OCI-LY1 (cell line): Measurements from ENCODE around the gene MRPL36.

Experiments used
- H2AFZ ChIP-seq: fragments of 200-600 bp; sonication (generic), shearing (Covaris generic); 2 replicates; pipeline ENCODE4 v1.6.0; 2014; ENCODE audit warnings: antibody characterized with exemption, mild to moderate bottlenecking, low read length
- H3F3A ChIP-seq: fragments of 200-600 bp; sonication (generic), shearing (Covaris generic); 2 replicates; pipeline ENCODE4 v1.6.0; 2014; ENCODE audit warnings: mild to moderate bottlenecking, antibody characterized with exemption, low read length, moderate library complexity; ENCODE audit not compliant: insufficient read depth
- H3K27ac ChIP-seq: fragments of 200-600 bp; sonication (generic); 2 replicates; pipeline ENCODE4 v1.5.1; 2014; ENCODE audit warnings: low read length, mixed run types, mild to moderate bottlenecking, low read depth; ENCODE audit not compliant: poor library complexity, severe bottlenecking
- H3K27me3 ChIP-seq: fragments of 200-600 bp; sonication (generic); 2 replicates; pipeline ENCODE4 v1.6.0; 2014; ENCODE audit warnings: antibody characterized with exemption, mild to moderate bottlenecking, low read length, moderate library complexity; ENCODE audit not compliant: insufficient read depth
- H3K36me3 ChIP-seq: fragments of 200-600 bp; sonication (generic); 2 replicates; pipeline ENCODE4 v1.6.1; 2014; ENCODE audit warnings: mild to moderate bottlenecking, antibody characterized with exemption, low read length, moderate library complexity, mixed read lengths; ENCODE audit not compliant: insufficient read depth
- H3K4me1 ChIP-seq: fragments of 200-600 bp; sonication (generic); 2 replicates; pipeline ENCODE4 v1.5.1; 2014; ENCODE audit warnings: mild to moderate bottlenecking, low read length, moderate library complexity; ENCODE audit not compliant: insufficient read depth, severe bottlenecking
- H3K4me2 ChIP-seq: fragments of 200-600 bp; sonication (generic), shearing (Covaris generic); 2 replicates; pipeline ENCODE4 v1.6.1; 2014; ENCODE audit warnings: low read length
- H3K4me3 ChIP-seq: fragments of 200-600 bp; sonication (generic); 2 replicates; pipeline ENCODE4 v1.5.1; 2014; ENCODE audit warnings: low read length, low read depth, mild to moderate bottlenecking, mixed read lengths; ENCODE audit not compliant: poor library complexity, severe bottlenecking
- H3K79me2 ChIP-seq: fragments of 200-600 bp; shearing (Covaris generic); 2 replicates; pipeline ENCODE4 v1.6.1; 2016; ENCODE audit warnings: mixed run types, low read length, mixed read lengths; ENCODE audit not compliant: insufficient read depth
- H3K9ac ChIP-seq: fragments of 200-600 bp; sonication (generic), shearing (Covaris generic); 2 replicates; pipeline ENCODE4 v1.6.1; 2014; ENCODE audit warnings: mild to moderate bottlenecking, low read length, mixed read lengths
- H3K9me2 ChIP-seq: fragments of 200-600 bp; sonication (generic), shearing (Covaris generic); 2 replicates; pipeline ENCODE4 v1.6.1; 2014; ENCODE audit warnings: low read depth, mild to moderate bottlenecking, low read length, mixed read lengths
- H3K9me3 ChIP-seq: fragments of 200-600 bp; shearing (Covaris generic); 2 replicates; pipeline ENCODE4 v1.6.1; 2014; ENCODE audit warnings: low read length, mixed read lengths
- H4K20me1 ChIP-seq: fragments of 200-600 bp; sonication (generic), shearing (Covaris generic); 2 replicates; pipeline ENCODE4 v1.6.0; 2016; ENCODE audit warnings: mild to moderate bottlenecking, low read length; ENCODE audit not compliant: insufficient read depth
- EZH2 ChIP-seq: fragments of 200-600 bp; sonication (generic), shearing (Covaris generic); IDR thresholded peaks from 2 replicates; pipeline ENCODE4 v1.8.0; 2017; ENCODE audit warnings: borderline replicate concordance, mixed run types, mild to moderate bottlenecking, antibody characterized with exemption, low read length, moderate library complexity, mixed read lengths
- TF ChIP-seq, protein P1 (sequence below): fragments of 200-600 bp; sonication (generic), shearing (Covaris generic); IDR thresholded peaks from 2 replicates; pipeline ENCODE4 v1.5.1; 2017; ENCODE audit warnings: mild to moderate bottlenecking, antibody characterized with exemption, low read length, moderate library complexity, mixed read lengths

The MRPL36 gene

DNA sequence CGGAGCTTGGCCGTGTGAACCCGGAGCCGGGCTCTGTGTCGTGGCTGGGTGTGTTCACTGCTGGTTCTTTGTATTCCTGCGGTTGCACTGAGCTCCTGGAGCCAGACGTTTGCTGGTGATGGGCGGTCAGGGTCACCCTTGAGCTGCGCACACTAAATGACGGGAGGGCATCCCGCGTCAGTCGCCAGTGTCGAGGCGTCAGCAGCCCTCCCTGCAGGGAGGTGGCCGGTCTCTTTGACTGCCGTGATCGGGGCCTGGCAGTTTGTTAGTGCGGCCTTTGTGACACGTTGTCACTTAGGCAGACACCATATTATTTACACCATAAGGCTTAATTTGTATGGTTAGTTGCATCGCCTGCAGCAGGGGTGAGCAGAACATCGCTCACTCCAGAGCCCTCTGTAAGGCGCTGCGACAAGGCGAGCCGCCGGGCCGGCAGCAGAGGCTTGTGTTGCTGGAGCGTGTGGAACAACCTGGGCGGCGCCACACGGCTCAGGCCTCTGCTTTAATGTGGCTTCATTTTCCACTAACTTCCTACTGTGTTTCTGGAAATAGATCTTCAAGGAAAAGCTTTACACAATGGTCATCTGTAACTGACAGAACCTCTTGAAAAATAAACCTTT lies 9.9 kb upstream of the MRPL36 start:
- Histone ChIP-seq H3F3A (no peaks in the 10 kb centered on the region), H3K4me1 (no peaks in the 10 kb centered on the region), H4K20me1 (no peaks in the 10 kb centered on the region), H3K36me3 (peaks cover 100% of the 10 kb centered on the region), H3K4me3 (no peak overlapping the region), H3K27me3 (no peaks in the 10 kb centered on the region), H3K9me2 (no peaks in the 10 kb centered on the region), H3K9me3 (no peaks in the 10 kb centered on the region), H3K4me2 (no peak overlapping the region), H3K27ac (no peak overlapping the region), H3K79me2 (0 out of 2 replicates have a peak, but pooled peaks cover 2% of the 10 kb centered on the region), H3K9ac (no peak overlapping the region), H2AFZ (no peak overlapping the region)
- TF ChIP-seq, protein P1, sequence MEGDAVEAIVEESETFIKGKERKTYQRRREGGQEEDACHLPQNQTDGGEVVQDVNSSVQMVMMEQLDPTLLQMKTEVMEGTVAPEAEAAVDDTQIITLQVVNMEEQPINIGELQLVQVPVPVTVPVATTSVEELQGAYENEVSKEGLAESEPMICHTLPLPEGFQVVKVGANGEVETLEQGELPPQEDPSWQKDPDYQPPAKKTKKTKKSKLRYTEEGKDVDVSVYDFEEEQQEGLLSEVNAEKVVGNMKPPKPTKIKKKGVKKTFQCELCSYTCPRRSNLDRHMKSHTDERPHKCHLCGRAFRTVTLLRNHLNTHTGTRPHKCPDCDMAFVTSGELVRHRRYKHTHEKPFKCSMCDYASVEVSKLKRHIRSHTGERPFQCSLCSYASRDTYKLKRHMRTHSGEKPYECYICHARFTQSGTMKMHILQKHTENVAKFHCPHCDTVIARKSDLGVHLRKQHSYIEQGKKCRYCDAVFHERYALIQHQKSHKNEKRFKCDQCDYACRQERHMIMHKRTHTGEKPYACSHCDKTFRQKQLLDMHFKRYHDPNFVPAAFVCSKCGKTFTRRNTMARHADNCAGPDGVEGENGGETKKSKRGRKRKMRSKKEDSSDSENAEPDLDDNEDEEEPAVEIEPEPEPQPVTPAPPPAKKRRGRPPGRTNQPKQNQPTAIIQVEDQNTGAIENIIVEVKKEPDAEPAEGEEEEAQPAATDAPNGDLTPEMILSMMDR, result no peak
- no peak for TF ChIP-seq EZH2

DNA sequence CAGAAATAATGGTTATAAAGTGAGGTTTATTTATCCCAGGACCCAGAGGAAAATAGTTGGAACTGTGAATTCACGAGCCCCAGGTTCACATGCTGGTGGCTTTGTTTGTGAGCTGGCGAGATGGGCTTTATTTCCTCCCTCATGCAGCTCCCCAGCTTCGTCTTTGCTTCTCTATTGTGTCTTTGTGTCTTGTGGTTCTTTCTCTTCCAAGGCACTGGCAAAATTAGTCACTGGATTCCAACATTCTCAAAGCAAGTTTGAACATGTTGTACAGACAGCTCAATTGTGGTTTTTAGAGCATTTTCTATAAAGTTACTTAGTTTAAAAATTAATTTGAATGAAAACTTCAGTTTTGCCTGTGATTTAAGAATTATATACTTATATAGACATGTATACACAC lies 8.8 kb upstream of the MRPL36 start:
- Histone ChIP-seq H4K20me1 (no peaks in the 10 kb centered on the region), H3K4me1 (no peaks in the 10 kb centered on the region), H3K79me2 (0 out of 2 replicates have a peak, but pooled peaks cover 2% of the 10 kb centered on the region), H2AFZ (no peak overlapping the region), H3K9me3 (no peaks in the 10 kb centered on the region), H3F3A (no peaks in the 10 kb centered on the region), H3K4me3 (no peak overlapping the region), H3K4me2 (no peak overlapping the region), H3K9me2 (no peaks in the 10 kb centered on the region), H3K9ac (no peak overlapping the region), H3K27me3 (no peaks in the 10 kb centered on the region), H3K27ac (no peak overlapping the region), H3K36me3 (peaks cover 100% of the 10 kb centered on the region)
- TF ChIP-seq EZH2, result no peak
- TF ChIP-seq, protein P1, result no peak

DNA sequence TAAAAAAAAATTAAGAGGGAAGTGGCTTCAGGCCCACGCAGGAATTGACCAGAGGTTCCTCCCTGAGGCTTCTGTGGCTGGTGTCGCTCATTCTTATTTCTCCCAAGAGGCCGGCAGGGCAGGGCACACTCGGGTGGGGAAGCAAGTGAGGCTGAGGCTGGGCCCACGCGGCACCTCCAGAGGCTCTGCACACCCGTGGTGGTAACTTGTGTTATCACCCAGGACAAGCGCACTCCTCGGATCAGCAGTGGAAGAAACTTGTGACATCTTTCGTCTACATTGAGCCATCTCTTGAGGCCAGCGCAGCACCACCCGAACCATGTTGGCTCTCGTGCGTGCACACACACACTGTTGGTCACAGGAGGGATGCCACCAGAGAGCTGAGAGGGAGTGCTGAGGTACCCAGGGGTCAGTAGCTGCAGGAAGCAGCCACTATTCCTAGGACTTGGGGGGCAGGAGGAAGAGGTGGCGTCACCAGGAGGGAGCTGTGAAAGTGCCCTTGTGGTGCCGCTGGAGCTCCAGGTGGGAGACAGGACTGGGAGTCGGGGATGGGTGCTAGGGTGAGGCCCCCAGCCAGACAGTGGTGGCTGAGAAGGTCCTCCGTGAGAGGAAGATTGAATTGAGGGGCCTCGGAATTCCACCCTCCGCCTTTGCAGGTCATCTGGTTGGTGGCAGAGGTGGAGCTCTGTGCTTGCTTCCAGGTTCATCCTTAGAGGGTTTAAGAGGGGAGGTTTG lies 8.0 kb upstream of the MRPL36 start:
- H3K79me2 ChIP-seq, result peaks cover 9% of the 10 kb centered on the region
- no peak overlapping the region for H2AFZ ChIP-seq
- peaks cover 3% of the 10 kb centered on the region for H3K4me1 ChIP-seq
- TF ChIP-seq EZH2, result no peak
- TF ChIP-seq, protein P1, result no peak
- H3K9me2 ChIP-seq, result no peaks in the 10 kb centered on the region
- peaks cover 100% of the 10 kb centered on the region for H3K36me3 ChIP-seq
- H4K20me1 ChIP-seq, result no peaks in the 10 kb centered on the region
- no peak overlapping the region for H3K4me2 ChIP-seq
- H3K9me3 ChIP-seq, result no peaks in the 10 kb centered on the region
- no peak overlapping the region for H3K9ac ChIP-seq
- H3K4me3 ChIP-seq, result no peak overlapping the region
- no peaks in the 10 kb centered on the region for H3F3A ChIP-seq
- H3K27me3 ChIP-seq, result no peaks in the 10 kb centered on the region
- no peak overlapping the region for H3K27ac ChIP-seq
